HEK293 (cell line): Measurements from ENCODE around the gene CSK.

Source experiments
- CTCF ChIA-PET: fragments of 350-600 bp; formaldehyde crosslinking; extraction: SDS; loops from one replicate; lab custom pipeline; 2021; ENCODE audit warnings: antibody characterized with exemption; lab: Yijun Ruan, JAX
- POLR2A ChIA-PET: fragments of 300-600 bp; formaldehyde crosslinking; extraction: SDS; loops from one replicate; lab custom pipeline; 2020; ENCODE audit warnings: antibody characterized with exemption, inconsistent platforms; lab: Yijun Ruan, JAX
- H3K27ac ChIP-seq: fragments of 200-500 bp; sonication (Bioruptor generic); 2 replicates; pipeline ENCODE4 v1.5.1; 2014; ENCODE audit warnings: low read depth, low read length, control low read depth, inconsistent platforms; ENCODE audit errors: extremely low read depth
- H3K36me3 ChIP-seq, 2 experiments: fragments of 200-500 bp in 1 of 2; sonication (Bioruptor generic) in 1 of 2; 1 replicate in 1 of 2; 2 replicates in 1 of 2; pipeline ENCODE4 v1.5.1; 2014 to 2017; ENCODE audit warnings: inconsistent platforms in 2 of 2, low read length in 2 of 2; ENCODE audit not compliant: control insufficient read depth in 2 of 2, insufficient read depth in 1 of 2
- H3K4me1 ChIP-seq: fragments of 200-500 bp; sonication (Bioruptor generic); 2 replicates; pipeline ENCODE4 v1.5.1; 2014; ENCODE audit warnings: mild to moderate bottlenecking, low read length, inconsistent platforms; ENCODE audit not compliant: control insufficient read depth, insufficient read depth
- H3K4me3 ChIP-seq: 2 replicates; pipeline ENCODE4 v1.5.1; 2011; ENCODE audit warnings: low read depth, mild to moderate bottlenecking, control low read depth, low read length, moderate library complexity
- H3K9me3 ChIP-seq: fragments of 200-500 bp; sonication (Bioruptor generic); 2 replicates; pipeline ENCODE4 v1.5.1; 2014; ENCODE audit warnings: low read depth, low read length, inconsistent platforms; ENCODE audit not compliant: control insufficient read depth, insufficient read depth
- GLI4 ChIP-seq: fragments of 450-650 bp; formaldehyde crosslinking; IDR thresholded peaks from 2 replicates; pipeline ENCODE4 v1.5.1; 2016; ENCODE audit warnings: missing biosample characterization, missing genetic modification characterization
- GLIS1 ChIP-seq: fragments of 450-650 bp; formaldehyde crosslinking; IDR thresholded peaks from 2 replicates; pipeline ENCODE4 v1.5.1; 2016; ENCODE audit warnings: missing biosample characterization, missing genetic modification characterization
- GLIS2 ChIP-seq: fragments of 450-650 bp; formaldehyde crosslinking; IDR thresholded peaks from 2 replicates; pipeline ENCODE4 v1.5.1; 2016; ENCODE audit warnings: missing biosample characterization, missing genetic modification characterization
- KLF1 ChIP-seq: fragments of 450-650 bp; formaldehyde crosslinking; IDR thresholded peaks from 2 replicates; pipeline ENCODE4 v1.5.1; 2016; ENCODE audit warnings: missing biosample characterization, missing genetic modification characterization
- MEIS1 ChIP-seq: sonication (generic); formaldehyde crosslinking; IDR thresholded peaks from 2 replicates; pipeline ENCODE4 v1.8.1; 2022; ENCODE audit warnings: missing genetic modification reagents, mild to moderate bottlenecking, borderline replicate concordance
- SP7 ChIP-seq: fragments of 450-650 bp; formaldehyde crosslinking; IDR thresholded peaks from 2 replicates; pipeline ENCODE4 v1.5.1; 2016; ENCODE audit warnings: missing biosample characterization, missing genetic modification characterization
- TRIM28 ChIP-seq: IDR thresholded peaks from 2 replicates; pipeline ENCODE4 v1.6.1; 2011; ENCODE audit warnings: low read length, control low read depth, borderline replicate concordance
- YY1 ChIP-seq: fragments of 450-650 bp; formaldehyde crosslinking; IDR thresholded peaks from 2 replicates; pipeline ENCODE4 v1.5.1; 2018; ENCODE audit warnings: missing biosample characterization, missing genetic modification characterization
- ZBTB17 ChIP-seq: fragments of 450-650 bp; formaldehyde crosslinking; IDR thresholded peaks from 2 replicates; pipeline ENCODE4 v1.5.1; 2016; ENCODE audit warnings: missing biosample characterization, missing genetic modification characterization
- ZBTB20 ChIP-seq: fragments of 450-650 bp; formaldehyde crosslinking; IDR thresholded peaks from 2 replicates; pipeline ENCODE4 v1.5.1; 2016; ENCODE audit warnings: missing biosample characterization, missing genetic modification characterization
- ZBTB48 ChIP-seq: fragments of 450-650 bp; formaldehyde crosslinking; IDR thresholded peaks from 2 replicates; pipeline ENCODE4 v1.5.1; 2016; ENCODE audit warnings: missing biosample characterization, missing genetic modification characterization
- ZBTB7A ChIP-seq: fragments of 450-650 bp; formaldehyde crosslinking; IDR thresholded peaks from 2 replicates; pipeline ENCODE4 v1.5.1; 2016; ENCODE audit warnings: low read depth, missing biosample characterization, missing genetic modification characterization
- ZEB2 ChIP-seq: fragments of 450-650 bp; formaldehyde crosslinking; IDR thresholded peaks from 2 replicates; pipeline ENCODE4 v1.5.1; 2016; ENCODE audit warnings: missing biosample characterization, missing genetic modification characterization
- ZIC2 ChIP-seq: fragments of 450-650 bp; formaldehyde crosslinking; IDR thresholded peaks from 2 replicates; pipeline ENCODE4 v1.5.1; 2016; ENCODE audit warnings: missing biosample characterization, missing genetic modification characterization
- ZNF10 ChIP-seq: fragments of 450-650 bp; formaldehyde crosslinking; IDR thresholded peaks from 2 replicates; pipeline ENCODE4 v1.5.1; 2017; ENCODE audit warnings: missing biosample characterization, missing genetic modification characterization
- ZNF121 ChIP-seq: fragments of 450-650 bp; formaldehyde crosslinking; IDR thresholded peaks from 2 replicates; pipeline ENCODE4 v1.5.1; 2016; ENCODE audit warnings: missing biosample characterization, missing genetic modification characterization
- ZNF16 ChIP-seq: fragments of 450-650 bp; formaldehyde crosslinking; IDR thresholded peaks from 2 replicates; pipeline ENCODE4 v1.5.1; 2016; ENCODE audit warnings: low read depth, missing biosample characterization, missing genetic modification characterization
- ZNF37A ChIP-seq: fragments of 450-650 bp; IDR thresholded peaks from 2 replicates; pipeline ENCODE4 v1.5.1; 2018; ENCODE audit warnings: missing biosample characterization, missing genetic modification characterization
- ZNF530 ChIP-seq: fragments of 450-650 bp; formaldehyde crosslinking; IDR thresholded peaks from 2 replicates; pipeline ENCODE4 v1.5.1; 2016; ENCODE audit warnings: low read depth, missing biosample characterization, missing genetic modification characterization
- ZNF658 ChIP-seq: fragments of 450-650 bp; formaldehyde crosslinking; IDR thresholded peaks from 2 replicates; pipeline ENCODE4; 2016; ENCODE audit warnings: missing biosample characterization, missing genetic modification characterization
- ZNF677 ChIP-seq: fragments of 450-650 bp; IDR thresholded peaks from 2 replicates; pipeline ENCODE4 v1.5.0; 2018; ENCODE audit warnings: missing biosample characterization, mild to moderate bottlenecking, missing genetic modification characterization, moderate library complexity
- ZNF843 ChIP-seq: fragments of 450-650 bp; formaldehyde crosslinking; IDR thresholded peaks from 2 replicates; pipeline ENCODE4 v1.5.1; 2016; ENCODE audit warnings: missing biosample characterization, missing genetic modification characterization
- TF ChIP-seq, protein P1 (sequence below): fragments of 450-650 bp; formaldehyde crosslinking; IDR thresholded peaks from 2 replicates; pipeline ENCODE4 v1.5.1; 2016; ENCODE audit warnings: missing biosample characterization, missing genetic modification characterization
- TF ChIP-seq, protein P2 (sequence below): fragments of 450-650 bp; formaldehyde crosslinking; IDR thresholded peaks from 2 replicates; pipeline ENCODE4 v1.5.1; 2016; ENCODE audit warnings: missing biosample characterization, missing genetic modification characterization
- TF ChIP-seq, protein P3 (sequence below): fragments of 450-650 bp; formaldehyde crosslinking; IDR thresholded peaks from 2 replicates; pipeline ENCODE4 v1.5.1; 2016; ENCODE audit warnings: missing biosample characterization, missing genetic modification characterization
- TF ChIP-seq, protein P4 (sequence below): fragments of 450-650 bp; formaldehyde crosslinking; IDR thresholded peaks from 2 replicates; pipeline ENCODE4 v1.5.1; 2016; ENCODE audit warnings: missing biosample characterization, missing genetic modification characterization
- TF ChIP-seq, protein P5 (sequence below): fragments of 450-650 bp; formaldehyde crosslinking; optimal IDR thresholded peaks from 2 replicates; pipeline ENCODE3; 2016; ENCODE audit warnings: missing biosample characterization, mild to moderate bottlenecking, missing genetic modification characterization
- TF ChIP-seq, protein P6 (sequence below): fragments of 450-650 bp; formaldehyde crosslinking; IDR thresholded peaks from 2 replicates; pipeline ENCODE4 v1.5.1; 2016; ENCODE audit warnings: missing biosample characterization, missing genetic modification characterization

CSK gene

DNA sequence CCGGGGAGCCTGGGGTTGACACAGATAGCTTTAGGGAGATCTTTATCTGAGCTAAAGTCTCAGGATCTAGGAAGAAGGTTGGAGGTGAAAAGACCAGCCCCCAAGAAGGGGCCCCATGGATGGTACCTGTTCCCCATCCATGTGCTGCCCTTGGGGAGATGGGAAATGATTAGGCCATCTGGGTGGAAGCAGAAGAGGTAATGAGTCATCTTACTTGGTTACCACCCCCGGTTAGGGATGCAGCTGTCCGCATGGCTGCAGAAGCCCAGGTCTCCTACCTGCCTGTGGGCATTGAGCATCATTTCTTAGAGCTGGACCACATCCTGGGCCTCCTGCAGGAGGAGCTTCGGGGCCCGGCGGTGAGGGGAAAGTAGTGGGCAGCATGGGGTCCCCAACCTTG is 41.4 kb downstream of the CSK start:
- POLR2A ChIA-PET, result no interaction called here

More for the DNA sequence above, 41.4 kb downstream of the CSK start:
- CTCF ChIA-PET, result interaction anchor here (0.6 to 1.6 kb wide), 3 partner anchors 13 to 201 kb away, joined by 3 to 4 read pairs (median 3); no protein-coding TSS in a partner anchor
- Histone ChIP-seq H3K9me3 (no peaks in the 10 kb centered on the region), H3K36me3 (no peaks in the 10 kb centered on the region), H3K4me3 (no peak overlapping the region), H3K27ac (no peak overlapping the region), H3K4me1 (0 out of 2 replicates have a peak, but pooled peaks cover 2% of the 10 kb centered on the region)
- TF ChIP-seq KLF1 (tag by site-specific recombination) (no peak), ZBTB7A (tag by site-specific recombination) (no peak), GLIS2 (peak; percentile 20; the same call in 1 of the 2 replicates), YY1 (no peak), ZNF843 (tag by site-specific recombination) (no peak), ZNF121 (tag by site-specific recombination) (no peak), ZNF658 (tag by site-specific recombination) (no peak), GLI4 (tag by site-specific recombination) (no peak), MEIS1 (CRISPR knock-in tag) (no peak), ZNF677 (tag by site-specific recombination) (no peak), ZNF16 (no peak), ZEB2 (tag by site-specific recombination) (no peak), ZBTB48 (tag by site-specific recombination) (0 out of 2 replicates have a peak, but pooled peaks have one; percentile 22), ZBTB20 (tag by site-specific recombination) (peak; percentile 16; the same call in 1 of the 2 replicates), ZNF37A (tag by site-specific recombination) (no peak), ZBTB17 (peak; percentile 36; the same call in 1 of the 2 replicates), ZNF530 (no peak), ZIC2 (tag by site-specific recombination) (0 out of 2 replicates have a peak, but pooled peaks have one; percentile 22), ZNF10 (tag by site-specific recombination) (no peak), TRIM28 (no peak), GLIS1 (tag by site-specific recombination) (0 out of 2 replicates have a peak, but pooled peaks have one; percentile 24), SP7 (tag by site-specific recombination) (0 out of 2 replicates have a peak, but pooled peaks have one; percentile 21)
- TF ChIP-seq, protein P1, sequence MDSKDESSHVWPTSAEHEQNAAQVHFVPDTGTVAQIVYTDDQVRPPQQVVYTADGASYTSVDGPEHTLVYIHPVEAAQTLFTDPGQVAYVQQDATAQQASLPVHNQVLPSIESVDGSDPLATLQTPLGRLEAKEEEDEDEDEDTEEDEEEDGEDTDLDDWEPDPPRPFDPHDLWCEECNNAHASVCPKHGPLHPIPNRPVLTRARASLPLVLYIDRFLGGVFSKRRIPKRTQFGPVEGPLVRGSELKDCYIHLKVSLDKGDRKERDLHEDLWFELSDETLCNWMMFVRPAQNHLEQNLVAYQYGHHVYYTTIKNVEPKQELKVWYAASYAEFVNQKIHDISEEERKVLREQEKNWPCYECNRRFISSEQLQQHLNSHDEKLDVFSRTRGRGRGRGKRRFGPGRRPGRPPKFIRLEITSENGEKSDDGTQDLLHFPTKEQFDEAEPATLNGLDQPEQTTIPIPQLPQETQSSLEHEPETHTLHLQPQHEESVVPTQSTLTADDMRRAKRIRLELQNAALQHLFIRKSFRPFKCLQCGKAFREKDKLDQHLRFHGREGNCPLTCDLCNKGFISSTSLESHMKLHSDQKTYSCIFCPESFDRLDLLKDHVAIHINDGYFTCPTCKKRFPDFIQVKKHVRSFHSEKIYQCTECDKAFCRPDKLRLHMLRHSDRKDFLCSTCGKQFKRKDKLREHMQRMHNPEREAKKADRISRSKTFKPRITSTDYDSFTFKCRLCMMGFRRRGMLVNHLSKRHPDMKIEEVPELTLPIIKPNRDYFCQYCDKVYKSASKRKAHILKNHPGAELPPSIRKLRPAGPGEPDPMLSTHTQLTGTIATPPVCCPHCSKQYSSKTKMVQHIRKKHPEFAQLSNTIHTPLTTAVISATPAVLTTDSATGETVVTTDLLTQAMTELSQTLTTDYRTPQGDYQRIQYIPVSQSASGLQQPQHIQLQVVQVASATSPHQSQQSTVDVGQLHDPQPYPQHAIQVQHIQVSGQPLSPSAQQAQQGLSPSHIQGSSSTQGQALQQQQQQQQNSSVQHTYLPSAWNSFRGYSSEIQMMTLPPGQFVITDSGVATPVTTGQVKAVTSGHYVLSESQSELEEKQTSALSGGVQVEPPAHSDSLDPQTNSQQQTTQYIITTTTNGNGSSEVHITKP, result peak; percentile 54
- TF ChIP-seq, protein P2, sequence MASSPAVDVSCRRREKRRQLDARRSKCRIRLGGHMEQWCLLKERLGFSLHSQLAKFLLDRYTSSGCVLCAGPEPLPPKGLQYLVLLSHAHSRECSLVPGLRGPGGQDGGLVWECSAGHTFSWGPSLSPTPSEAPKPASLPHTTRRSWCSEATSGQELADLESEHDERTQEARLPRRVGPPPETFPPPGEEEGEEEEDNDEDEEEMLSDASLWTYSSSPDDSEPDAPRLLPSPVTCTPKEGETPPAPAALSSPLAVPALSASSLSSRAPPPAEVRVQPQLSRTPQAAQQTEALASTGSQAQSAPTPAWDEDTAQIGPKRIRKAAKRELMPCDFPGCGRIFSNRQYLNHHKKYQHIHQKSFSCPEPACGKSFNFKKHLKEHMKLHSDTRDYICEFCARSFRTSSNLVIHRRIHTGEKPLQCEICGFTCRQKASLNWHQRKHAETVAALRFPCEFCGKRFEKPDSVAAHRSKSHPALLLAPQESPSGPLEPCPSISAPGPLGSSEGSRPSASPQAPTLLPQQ, result no peak
- TF ChIP-seq, protein P3, sequence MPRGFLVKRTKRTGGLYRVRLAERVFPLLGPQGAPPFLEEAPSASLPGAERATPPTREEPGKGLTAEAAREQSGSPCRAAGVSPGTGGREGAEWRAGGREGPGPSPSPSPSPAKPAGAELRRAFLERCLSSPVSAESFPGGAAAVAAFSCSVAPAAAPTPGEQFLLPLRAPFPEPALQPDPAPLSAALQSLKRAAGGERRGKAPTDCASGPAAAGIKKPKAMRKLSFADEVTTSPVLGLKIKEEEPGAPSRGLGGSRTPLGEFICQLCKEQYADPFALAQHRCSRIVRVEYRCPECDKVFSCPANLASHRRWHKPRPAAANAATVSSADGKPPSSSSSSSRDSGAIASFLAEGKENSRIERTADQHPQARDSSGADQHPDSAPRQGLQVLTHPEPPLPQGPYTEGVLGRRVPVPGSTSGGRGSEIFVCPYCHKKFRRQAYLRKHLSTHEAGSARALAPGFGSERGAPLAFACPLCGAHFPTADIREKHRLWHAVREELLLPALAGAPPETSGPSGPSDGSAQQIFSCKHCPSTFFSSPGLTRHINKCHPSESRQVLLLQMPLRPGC (tag by site-specific recombination), result no peak
- TF ChIP-seq, protein P4, sequence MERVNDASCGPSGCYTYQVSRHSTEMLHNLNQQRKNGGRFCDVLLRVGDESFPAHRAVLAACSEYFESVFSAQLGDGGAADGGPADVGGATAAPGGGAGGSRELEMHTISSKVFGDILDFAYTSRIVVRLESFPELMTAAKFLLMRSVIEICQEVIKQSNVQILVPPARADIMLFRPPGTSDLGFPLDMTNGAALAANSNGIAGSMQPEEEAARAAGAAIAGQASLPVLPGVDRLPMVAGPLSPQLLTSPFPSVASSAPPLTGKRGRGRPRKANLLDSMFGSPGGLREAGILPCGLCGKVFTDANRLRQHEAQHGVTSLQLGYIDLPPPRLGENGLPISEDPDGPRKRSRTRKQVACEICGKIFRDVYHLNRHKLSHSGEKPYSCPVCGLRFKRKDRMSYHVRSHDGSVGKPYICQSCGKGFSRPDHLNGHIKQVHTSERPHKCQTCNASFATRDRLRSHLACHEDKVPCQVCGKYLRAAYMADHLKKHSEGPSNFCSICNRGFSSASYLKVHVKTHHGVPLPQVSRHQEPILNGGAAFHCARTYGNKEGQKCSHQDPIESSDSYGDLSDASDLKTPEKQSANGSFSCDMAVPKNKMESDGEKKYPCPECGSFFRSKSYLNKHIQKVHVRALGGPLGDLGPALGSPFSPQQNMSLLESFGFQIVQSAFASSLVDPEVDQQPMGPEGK (tag by site-specific recombination), result 0 out of 2 replicates have a peak, but pooled peaks have one; percentile 34
- TF ChIP-seq, protein P5, sequence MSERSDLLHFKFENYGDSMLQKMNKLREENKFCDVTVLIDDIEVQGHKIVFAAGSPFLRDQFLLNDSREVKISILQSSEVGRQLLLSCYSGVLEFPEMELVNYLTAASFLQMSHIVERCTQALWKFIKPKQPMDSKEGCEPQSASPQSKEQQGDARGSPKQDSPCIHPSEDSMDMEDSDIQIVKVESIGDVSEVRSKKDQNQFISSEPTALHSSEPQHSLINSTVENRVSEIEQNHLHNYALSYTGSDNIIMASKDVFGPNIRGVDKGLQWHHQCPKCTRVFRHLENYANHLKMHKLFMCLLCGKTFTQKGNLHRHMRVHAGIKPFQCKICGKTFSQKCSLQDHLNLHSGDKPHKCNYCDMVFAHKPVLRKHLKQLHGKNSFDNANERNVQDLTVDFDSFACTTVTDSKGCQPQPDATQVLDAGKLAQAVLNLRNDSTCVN (tag by site-specific recombination), result no peak
- TF ChIP-seq, protein P6, sequence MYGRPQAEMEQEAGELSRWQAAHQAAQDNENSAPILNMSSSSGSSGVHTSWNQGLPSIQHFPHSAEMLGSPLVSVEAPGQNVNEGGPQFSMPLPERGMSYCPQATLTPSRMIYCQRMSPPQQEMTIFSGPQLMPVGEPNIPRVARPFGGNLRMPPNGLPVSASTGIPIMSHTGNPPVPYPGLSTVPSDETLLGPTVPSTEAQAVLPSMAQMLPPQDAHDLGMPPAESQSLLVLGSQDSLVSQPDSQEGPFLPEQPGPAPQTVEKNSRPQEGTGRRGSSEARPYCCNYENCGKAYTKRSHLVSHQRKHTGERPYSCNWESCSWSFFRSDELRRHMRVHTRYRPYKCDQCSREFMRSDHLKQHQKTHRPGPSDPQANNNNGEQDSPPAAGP (tag by site-specific recombination), result 0 out of 2 replicates have a peak, but pooled peaks have one; percentile 22
